ENCODE results near the gene TERF2IP. TPM values are rescaled to one million over a fixed set of nuclear protein-coding genes. Genes with fewer than 3 reads are reported as not detected.

TERF2IP gene
- total RNA-seq, 2 donors from 2014 or later, result 20.0 to 23.4 TPM

GRCh38 chr16:75701361-75701760 lies 53.8 kb downstream of the TERF2IP start, which contains the start of gene DUXB:
Gene DUXB, minus strand, starts transcription at chr16:75701461. Its CDS starts 43 bp downstream, at chr16:75701418.
- WGBS, 2 experiments (ENCODE audit: insufficient coverage in 1 of 2, insufficient read length in 1 of 2), result 92 to 100% methylated on average over 1 to 4 of the region's 5 CpGs

DNA sequence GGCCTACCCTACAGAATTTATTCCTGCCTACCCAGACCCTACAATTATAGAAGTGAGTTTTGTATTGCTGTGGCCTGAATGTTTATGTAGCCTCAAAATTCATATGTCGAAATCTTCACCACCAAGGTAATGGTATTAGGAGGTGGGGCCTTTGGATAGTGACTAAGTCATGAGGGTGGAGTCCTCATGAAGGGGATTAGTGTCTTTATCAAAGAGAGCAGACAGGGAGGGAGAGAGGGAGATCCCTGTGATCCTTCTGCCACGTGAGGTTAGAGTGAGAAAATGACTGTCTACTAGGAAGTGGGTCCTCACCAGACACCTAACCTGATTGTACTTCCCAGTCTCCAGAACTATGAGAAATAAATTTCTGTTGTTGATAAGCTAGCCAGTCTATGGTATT lies 54.7 kb downstream of the TERF2IP start:
- WGBS, 2 experiments (ENCODE audit: insufficient coverage in 1 of 2, insufficient read length in 1 of 2), result 72 to 75% methylated on average over 2 of the region's 2 CpGs
- no peaks in the 10 kb centered on the region for H3K4me1 ChIP-seq (ENCODE audit: control insufficient read depth, insufficient read depth, low read length)
- no peak for DNase-seq

More at GRCh38 chr16:75701361-75701760, 53.8 kb downstream of the TERF2IP start, which contains the start of gene DUXB:
- no peak within 1 kb of the TSS for H3K27ac Mint-ChIP-seq
- no peaks in the 10 kb centered on the region for H3K27me3 ChIP-seq (ENCODE audit: control insufficient read depth, insufficient read depth, low read length, poor library complexity, severe bottlenecking)
- DNase-seq, result no peak
- no peaks in the 10 kb centered on the region for H3K36me3 ChIP-seq (ENCODE audit: control insufficient read depth, insufficient read depth, low read length)
- no peak within 1 kb of the TSS for H3K4me3 ChIP-seq (ENCODE audit: low read length)
- H3K9me3 ChIP-seq (ENCODE audit: control insufficient read depth, low read length), result peaks cover 10% of the 10 kb centered on the region
- H3K9me3 Mint-ChIP-seq, result peaks cover 15% of the 10 kb centered on the region
- peaks cover 4% of the 10 kb centered on the region for H3K27me3 Mint-ChIP-seq (ENCODE audit: insufficient read depth)
- TF ChIP-seq CTCF (conservative IDR thresholded peaks at IDR 0.05), result no peak
- no peaks in the 10 kb centered on the region for H3K4me1 ChIP-seq (ENCODE audit: control insufficient read depth, insufficient read depth, low read length)
- peaks cover 4% of the 10 kb centered on the region for H3K4me1 Mint-ChIP-seq
- H3K9ac ChIP-seq (ENCODE audit: extremely low read depth, low read length, poor library complexity, severe bottlenecking), result no peak within 1 kb of the TSS
- H3K36me3 Mint-ChIP-seq (ENCODE audit: low read depth), result no peaks in the 10 kb centered on the region
- H3K4me3 Mint-ChIP-seq, result no peak within 1 kb of the TSS
- no peak within 1 kb of the TSS for H3K27ac ChIP-seq (ENCODE audit: low read depth, low read length)

GRCh38 chr16:75703306-75703705 lies 55.7 kb downstream of the TERF2IP start:
- H3K27me3 Mint-ChIP-seq (ENCODE audit: insufficient read depth), result peaks cover 9% of the 10 kb centered on the region
- Histone ChIP-seq H3K36me3 (ENCODE audit: control insufficient read depth, insufficient read depth, low read length) (no peaks in the 10 kb centered on the region), H3K9me3 (ENCODE audit: control insufficient read depth, low read length) (peaks cover 15% of the 10 kb centered on the region), H3K27ac (ENCODE audit: low read depth, low read length) (no peak overlapping the region), H3K4me3 (ENCODE audit: low read length) (no peak overlapping the region), H3K9ac (ENCODE audit: extremely low read depth, low read length, poor library complexity, severe bottlenecking) (no peak overlapping the region), H3K4me1 (ENCODE audit: control insufficient read depth, insufficient read depth, low read length) (no peaks in the 10 kb centered on the region), H3K27me3 (ENCODE audit: control insufficient read depth, insufficient read depth, low read length, poor library complexity, severe bottlenecking) (no peaks in the 10 kb centered on the region)
- peaks cover 4% of the 10 kb centered on the region for H3K4me1 Mint-ChIP-seq
- H3K9me3 Mint-ChIP-seq, result peaks cover 16% of the 10 kb centered on the region
- H3K36me3 Mint-ChIP-seq (ENCODE audit: low read depth), result no peaks in the 10 kb centered on the region
- no peak overlapping the region for H3K27ac Mint-ChIP-seq
- H3K4me3 Mint-ChIP-seq, result no peak overlapping the region
- 93 to 95% methylated on average over 4 of the region's 4 CpGs for WGBS, 2 experiments (ENCODE audit: insufficient coverage in 1 of 2, insufficient read length in 1 of 2)
- no peak for TF ChIP-seq CTCF (conservative IDR thresholded peaks at IDR 0.05)
- no peak for DNase-seq

More for the DNA sequence above, 54.7 kb downstream of the TERF2IP start:
- Mint-ChIP-seq H3K27ac (no peak overlapping the region), H3K27me3 (ENCODE audit: insufficient read depth) (peaks cover 8% of the 10 kb centered on the region), H3K9me3 (peaks cover 15% of the 10 kb centered on the region), H3K36me3 (ENCODE audit: low read depth) (no peaks in the 10 kb centered on the region), H3K4me1 (peaks cover 4% of the 10 kb centered on the region), H3K4me3 (no peak overlapping the region)
- Histone ChIP-seq H3K27ac (ENCODE audit: low read depth, low read length) (no peak overlapping the region), H3K4me3 (ENCODE audit: low read length) (no peak overlapping the region), H3K9ac (ENCODE audit: extremely low read depth, low read length, poor library complexity, severe bottlenecking) (no peak overlapping the region), H3K9me3 (ENCODE audit: control insufficient read depth, low read length) (peaks cover 10% of the 10 kb centered on the region), H3K36me3 (ENCODE audit: control insufficient read depth, insufficient read depth, low read length) (no peaks in the 10 kb centered on the region), H3K27me3 (ENCODE audit: control insufficient read depth, insufficient read depth, low read length, poor library complexity, severe bottlenecking) (no peaks in the 10 kb centered on the region)
- TF ChIP-seq CTCF (conservative IDR thresholded peaks at IDR 0.05), result no peak

Other genes starting within 250 kb of the TERF2IP start
- 100 to 1,000 TPM in 1 of 2 donors, 10 to 100 TPM in 1; 88.7 to 117 TPM for gene CFDP1, start 214.3 kb upstream of the TERF2IP start, total RNA-seq
- gene TMEM170A, start 183.1 kb upstream of the TERF2IP start, total RNA-seq, result 10 to 100 TPM; 72.7 to 74.8 TPM
- 10 to 100 TPM; 13.5 to 15.9 TPM for gene CHST6, start 152.3 kb upstream of the TERF2IP start, total RNA-seq
- gene CHST5, start 111.7 kb upstream of the TERF2IP start, total RNA-seq, result 1 to 10 TPM in 1 of 2 donors, under 1 TPM in 1; 0.26 to 1.1 TPM
- 10 to 100 TPM; 11.9 to 15.7 TPM for gene TMEM231, start 91.5 kb upstream of the TERF2IP start, total RNA-seq
- gene GABARAPL2, start 81.4 kb upstream of the TERF2IP start, total RNA-seq, result 10 to 100 TPM; 72.8 to 78.5 TPM
- gene ADAT1, start 24.5 kb upstream of the TERF2IP start, total RNA-seq, result 10 to 100 TPM; 50.1 to 54.9 TPM
- gene KARS1, start 108 bp upstream of the TERF2IP start, total RNA-seq, result 100 to 1,000 TPM; 141 to 168 TPM
- gene CPHXL2, start 29.2 kb downstream of the TERF2IP start, total RNA-seq, result not detected
- gene DUXB, start 53.7 kb downstream of the TERF2IP start, total RNA-seq, result not detected
- not detected for gene CPHXL, start 78.7 kb downstream of the TERF2IP start, total RNA-seq

Measured in endodermal cell (in vitro differentiated cells).